Sigmoid colon (tissue), 7 donors: Measurements from ENCODE around the gene LRP10. TPM values are rescaled to one million over a fixed set of nuclear protein-coding genes. Genes with fewer than 3 reads are reported as not detected.
A peak's percentile ranks its signal among the peaks of the same experiment; 100 is the strongest.
"Not testable (repeated sequence)": the region's sequence is repeated elsewhere in the genome, so short reads cannot be mapped to it uniquely, and the experiment has no call there.

Experiments
- DNase-seq: peaks from one replicate; pipeline ENCODE4 v3.0.0-alpha.2; 2019
- H3K27ac ChIP-seq, 4 donors: fragments of 200-600 bp; sonication (generic); one replicate each; pipeline ENCODE4 v1.5.1; 2016 to 2019; ENCODE audit warnings: mild to moderate bottlenecking in 1 of 4
- H3K27me3 ChIP-seq, 3 donors: fragments of 200-600 bp; sonication (generic); one replicate each; pipeline ENCODE4 v1.5.1; 2019; ENCODE audit warnings: mild to moderate bottlenecking in 1 of 3
- H3K36me3 ChIP-seq, 4 donors: fragments of 200-600 bp; sonication (generic); one replicate each; pipeline ENCODE4 v1.5.1; 2016 to 2019
- H3K4me1 ChIP-seq, 4 donors: fragments of 200-600 bp; sonication (generic); one replicate each; pipeline ENCODE4 v1.5.1; 2017 to 2019
- H3K4me3 ChIP-seq, 4 donors: fragments of 200-600 bp; sonication (generic); one replicate each; pipeline ENCODE4 v1.5.1; 2017 to 2019; ENCODE audit warnings: mild to moderate bottlenecking in 2 of 4, moderate library complexity in 1 of 4
- H3K9me3 ChIP-seq, 4 donors: fragments of 200-600 bp in 3 of 4; sonication (generic) in 3 of 4; one replicate each; pipeline versions ENCODE4 v1.5.1 to v1.6.1; 2013 to 2019
- CTCF ChIP-seq, 4 experiments: fragments of 450-650 bp in 3 of 4; fragments of 200-600 bp in 1 of 4; IDR thresholded peaks; one replicate each; pipeline ENCODE4 v1.5.1; 2016 to 2019; ENCODE audit warnings: antibody characterized with exemption in 4 of 4, mild to moderate bottlenecking in 3 of 4, moderate library complexity in 2 of 4
- EP300 ChIP-seq, 4 donors: sonication (generic); formaldehyde crosslinking; IDR thresholded peaks; one replicate each; pipeline ENCODE4 v1.6.1; 2017; ENCODE audit warnings: antibody characterized with exemption in 4 of 4
- POLR2A ChIP-seq, 2 donors: fragments of 450-650 bp; IDR thresholded peaks; one replicate each; pipeline ENCODE4 v1.6.1; 2016; ENCODE audit warnings: antibody characterized with exemption in 2 of 2, mild to moderate bottlenecking in 2 of 2, moderate library complexity in 2 of 2
- POLR2AphosphoS5 ChIP-seq, 4 donors: sonication (generic); formaldehyde crosslinking; IDR thresholded peaks; one replicate each; pipeline ENCODE4 v1.6.1; 2017; ENCODE audit warnings: antibody characterized with exemption in 4 of 4
- WGBS, 2 donors: extraction: QIAGEN DNeasy Blood & Tissue Kit; methylation state at CpG; one replicate each; pipeline ENCODE4 v1.1.7; 2013; 5-methylcytosine and 5-hydroxymethylcytosine counted together
- intact Hi-C: fragments of 100-400 bp; cut with DNase I; formaldehyde crosslinking; loops from one replicate; pipeline ENCODE4 v1.15.1; 2023
- polyA plus RNA-seq, 3 donors: library from polyadenylated mRNA; stranded (reverse); fragments of 200-250 nt; gene quantifications; one replicate each; pipeline ENCODE4 v1.2.3, GENCODE V29; 2013
- total RNA-seq, 4 donors: library from RNA; depleted of rRNA; stranded (reverse); fragments of >200 nt; gene quantifications; one replicate each; pipeline ENCODE4 v1.1.0, GENCODE V29; 2016
- donor health status: healthy with polysubstance abuse.
- donor health status: Bipolar disorder and iron deficiency.
- donor health status: healthy.

The LRP10 gene
- total RNA-seq (100 to 1,000 TPM in 2 of 4 donors, 10 to 100 TPM in 2; 75.3 to 124 (median 95.1) TPM), polyA plus RNA-seq (100 to 1,000 TPM in 1 of 3 donors, 10 to 100 TPM in 2; 34.4 to 139 (median 42.6) TPM)

- peak; percentile 97 for DNase-seq
- 0% methylated on average over 50 of the region's 50 CpGs for WGBS, 2 donors
- no peak for TF ChIP-seq EP300 (IDR thresholded peaks at IDR 0.05)
- peak; percentile 69 to 87 for TF ChIP-seq POLR2A (IDR thresholded peaks at IDR 0.05)
- no peak for TF ChIP-seq CTCF (IDR thresholded peaks at IDR 0.05)
- TF ChIP-seq POLR2AphosphoS5 (IDR thresholded peaks at IDR 0.05): peak; percentile 74 to 93 (median 89)
- peaks cover 0 to 49% (median 47%) of the 10 kb centered on the region in 4 donors for H3K4me1 ChIP-seq
- H3K9me3 ChIP-seq: no peaks in the 10 kb centered on the region
- peak within 1 kb of the TSS; percentile 99 for H3K27ac ChIP-seq
- intact Hi-C loops: loop anchor here (1.0 to 5.0 kb wide), 5 partner anchors 29 to 226 kb away; partner anchors contain the start of genes ACIN1, AJUBA, C14orf119 and MMP14
- H3K4me3 ChIP-seq: peak within 1 kb of the TSS; percentile 77 to 93 (median 87)
- H3K36me3 ChIP-seq: peaks cover 21 to 33% (median 29%) of the 10 kb centered on the region in 4 donors
- H3K27me3 ChIP-seq: no peaks in the 10 kb centered on the region
Observed at GRCh38 chr14:22871224-22872032, at the start of gene LRP10. Gene LRP10 (plus strand): TSS chr14:22871740. CDS start chr14:22872304, 564 bp downstream.

GRCh38 chr14:22822016-22822570, 49.4 kb upstream of the LRP10 start:
- peak overlapping the region; percentile 53 to 77 (median 62) for H3K27ac ChIP-seq
- TF ChIP-seq POLR2AphosphoS5 (IDR thresholded peaks at IDR 0.05) (no peak), POLR2A (IDR thresholded peaks at IDR 0.05) (no peak), EP300 (IDR thresholded peaks at IDR 0.05) (no peak), CTCF (IDR thresholded peaks at IDR 0.05) (no peak)
- peaks cover 0 to 36% (median 29%) of the 10 kb centered on the region in 4 donors for H3K4me1 ChIP-seq
- peak overlapping the region; percentile 22 to 59 (median 46) for H3K4me3 ChIP-seq
- DNase-seq: peak; percentile 69
- H3K36me3 ChIP-seq: no peaks in the 10 kb centered on the region
- H3K27me3 ChIP-seq: no peaks in the 10 kb centered on the region
- intact Hi-C loops: loop anchor here (1.0 to 5.0 kb wide), 2 partner anchors 31 to 265 kb away; no protein-coding TSS in a partner anchor
- 40 to 57% methylated on average over 32 of the region's 32 CpGs for WGBS, 2 donors
- no peaks in the 10 kb centered on the region for H3K9me3 ChIP-seq

- peak; percentile 90 for DNase-seq
- intact Hi-C loops: loop anchor here (1.0 to 5.0 kb wide), 2 partner anchors 31 to 265 kb away; no protein-coding TSS in a partner anchor
- no peaks in the 10 kb centered on the region for H3K9me3 ChIP-seq
- H3K27ac ChIP-seq: peak overlapping the region; percentile 53 to 77 (median 62)
- no peaks in the 10 kb centered on the region for H3K27me3 ChIP-seq
- H3K36me3 ChIP-seq: no peaks in the 10 kb centered on the region
- peak overlapping the region; percentile 22 to 59 (median 46) for H3K4me3 ChIP-seq
- no peak for TF ChIP-seq EP300 (IDR thresholded peaks at IDR 0.05)
- TF ChIP-seq CTCF (IDR thresholded peaks at IDR 0.05): peak; percentile 64 to 89 (median 80)
- TF ChIP-seq POLR2AphosphoS5 (IDR thresholded peaks at IDR 0.05): peak in 2 of 4 donors; percentile 23 to 28
- TF ChIP-seq POLR2A (IDR thresholded peaks at IDR 0.05): no peak
- WGBS, 2 donors: 0 to 1% methylated on average over 34 of the region's 34 CpGs
- H3K4me1 ChIP-seq: peaks cover 0 to 36% (median 29%) of the 10 kb centered on the region in 4 donors
Observed at GRCh38 chr14:22822571-22823098, 48.9 kb upstream of the LRP10 start.

DNA sequence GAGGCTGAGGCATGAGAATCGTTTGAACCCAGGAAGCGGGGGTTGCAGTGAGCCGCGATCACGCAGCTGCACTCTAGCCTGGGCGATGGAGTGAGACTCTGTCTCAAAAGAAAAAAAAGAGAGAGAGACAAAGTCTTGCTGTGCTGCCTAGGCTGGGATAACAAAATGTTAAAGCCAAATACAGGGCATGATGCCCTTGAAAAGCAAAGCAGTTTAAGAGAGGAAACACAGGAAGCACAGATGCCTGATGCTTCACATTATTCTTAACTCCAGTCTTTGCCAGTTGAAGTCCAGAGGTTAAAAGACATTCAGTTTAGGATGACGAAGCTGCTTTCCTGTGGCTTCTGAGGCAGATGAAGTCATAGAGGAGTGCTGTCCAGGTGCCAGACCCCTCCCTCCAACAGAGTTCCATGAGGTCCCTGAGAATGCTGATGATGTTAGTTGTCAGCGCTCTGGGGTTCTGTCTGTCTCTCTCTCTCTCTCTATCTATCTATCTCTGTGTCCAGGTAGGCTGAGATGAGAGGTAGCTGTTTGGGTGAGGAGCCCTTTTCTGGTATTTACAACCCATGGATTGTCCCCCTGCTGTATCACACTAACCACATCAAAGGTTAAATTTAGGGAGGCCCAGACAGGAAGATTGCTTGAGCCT, 46.7 kb upstream of the LRP10 start:
- Histone ChIP-seq H3K27ac (peak overlapping the region in 1 of 4 donors; percentile 3), H3K4me1 (peaks cover 0 to 27% (median 22%) of the 10 kb centered on the region in 4 donors), H3K36me3 (no peaks in the 10 kb centered on the region), H3K27me3 (no peaks in the 10 kb centered on the region), H3K4me3 (no peak overlapping the region), H3K9me3 (no peaks in the 10 kb centered on the region)
- DNase-seq: peak; percentile 73
- WGBS, 2 donors: 41 to 65% methylated on average over 8 of the region's 8 CpGs
- TF ChIP-seq CTCF (IDR thresholded peaks at IDR 0.05) (no peak), POLR2AphosphoS5 (IDR thresholded peaks at IDR 0.05) (no peak), POLR2A (IDR thresholded peaks at IDR 0.05) (no peak), EP300 (IDR thresholded peaks at IDR 0.05) (no peak)
- intact Hi-C loops: loop anchor here (5.0 kb wide), 1 partner anchor 268 kb away; no protein-coding TSS in a partner anchor

- H3K27me3 ChIP-seq, H3K9me3 ChIP-seq, DNase-seq, intact Hi-C loops: not testable (repeated sequence)
- Histone ChIP-seq H3K4me3 (peak overlapping the region; percentile 64 to 80 (median 74)), H3K36me3 (peaks cover 0 to 11% (median 7%) of the 10 kb centered on the region in 4 donors), H3K27ac (peak overlapping the region; percentile 77 to 86 (median 80)), H3K4me1 (peaks cover 0 to 15% (median 14%) of the 10 kb centered on the region in 4 donors)
- 85 to 87% methylated on average over 12 of the region's 12 CpGs for WGBS, 2 donors
Observed at GRCh38 chr14:22829076-22829660, 42.4 kb upstream of the LRP10 start.
